GM19395 (cell line): ENCODE data around the gene ACYP2.
"Not testable (repeated sequence)": the region's sequence is repeated elsewhere in the genome, so short reads cannot be mapped to it uniquely, and the experiment has no call there.

Experiments
- ATAC-seq: cut with Tn5 transposase; IDR thresholded peaks from one replicate; pipeline ENCODE4 v1.9.1; 2021; ENCODE audit warnings: mild to moderate bottlenecking, moderate library complexity; ENCODE audit not compliant: unreplicated experiment

The ACYP2 gene

DNA sequence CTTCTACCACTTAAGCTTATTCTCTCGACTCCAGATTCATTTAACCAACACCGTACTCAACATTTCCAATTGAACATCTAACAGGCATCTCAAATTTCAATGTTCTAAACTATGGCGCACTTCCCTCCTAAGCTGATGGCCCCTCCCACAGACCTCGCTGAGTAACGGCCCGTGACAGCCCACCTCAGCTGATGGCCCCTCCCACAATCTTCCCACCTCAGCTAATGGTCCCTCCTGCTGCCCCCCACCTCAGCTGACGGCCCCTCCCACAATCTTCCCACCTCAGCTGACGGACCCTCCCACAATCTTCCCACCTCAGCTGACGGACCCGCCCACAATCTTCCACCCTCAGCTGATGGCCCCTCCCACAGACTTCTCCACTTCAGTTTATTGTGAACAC is 197.7 kb downstream of the ACYP2 start:
- ATAC-seq = no peak

DNA sequence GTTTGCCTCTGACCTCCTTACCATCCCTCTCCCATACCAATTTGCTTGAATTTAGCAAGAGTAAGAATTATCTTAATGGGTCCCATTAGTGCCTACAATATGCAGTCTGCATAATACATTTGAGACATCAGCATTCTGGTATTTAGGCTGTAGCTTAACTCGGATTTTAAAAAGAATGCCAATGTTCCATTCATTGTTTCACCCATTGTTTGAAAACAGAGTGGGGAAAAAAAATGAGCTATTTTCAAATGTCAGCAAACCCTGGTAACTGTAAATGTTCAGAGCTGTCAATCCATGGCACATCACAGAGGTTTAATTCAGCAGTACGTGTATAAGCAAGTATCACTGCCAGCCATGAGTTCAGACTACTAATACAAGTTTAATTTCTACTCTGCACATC is 202.6 kb downstream of the ACYP2 start:
- ATAC-seq = no peak

- ATAC-seq = no peak
Measured at GRCh38 chr2:54318821-54319220, 203.4 kb downstream of the ACYP2 start.

DNA sequence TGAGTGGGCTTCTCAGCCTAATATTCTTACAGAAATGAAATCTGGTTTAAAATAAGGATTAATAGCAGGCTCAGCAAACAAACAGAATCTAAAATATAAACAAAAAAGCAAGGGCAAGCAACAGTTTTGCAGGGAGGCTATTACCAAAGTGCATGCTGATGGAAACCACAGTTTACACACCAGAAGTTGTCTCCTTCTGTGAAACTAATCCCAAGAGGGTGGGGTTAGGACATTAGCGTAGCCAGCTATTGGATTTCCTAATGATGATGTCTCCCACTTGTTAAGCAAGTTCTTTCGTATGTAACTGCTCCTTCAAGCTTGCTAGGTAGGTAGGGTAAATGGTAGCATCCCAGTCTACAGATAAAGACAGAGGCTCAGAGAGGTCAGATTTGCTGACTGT is 205.6 kb downstream of the ACYP2 start:
- ATAC-seq = no peak

GRCh38 chr2:54324517-54324916 is 209.1 kb downstream of the ACYP2 start:
- ATAC-seq = not testable (repeated sequence)

GRCh38 chr2:54325148-54325547 is 209.7 kb downstream of the ACYP2 start:
- ATAC-seq = no peak

DNA sequence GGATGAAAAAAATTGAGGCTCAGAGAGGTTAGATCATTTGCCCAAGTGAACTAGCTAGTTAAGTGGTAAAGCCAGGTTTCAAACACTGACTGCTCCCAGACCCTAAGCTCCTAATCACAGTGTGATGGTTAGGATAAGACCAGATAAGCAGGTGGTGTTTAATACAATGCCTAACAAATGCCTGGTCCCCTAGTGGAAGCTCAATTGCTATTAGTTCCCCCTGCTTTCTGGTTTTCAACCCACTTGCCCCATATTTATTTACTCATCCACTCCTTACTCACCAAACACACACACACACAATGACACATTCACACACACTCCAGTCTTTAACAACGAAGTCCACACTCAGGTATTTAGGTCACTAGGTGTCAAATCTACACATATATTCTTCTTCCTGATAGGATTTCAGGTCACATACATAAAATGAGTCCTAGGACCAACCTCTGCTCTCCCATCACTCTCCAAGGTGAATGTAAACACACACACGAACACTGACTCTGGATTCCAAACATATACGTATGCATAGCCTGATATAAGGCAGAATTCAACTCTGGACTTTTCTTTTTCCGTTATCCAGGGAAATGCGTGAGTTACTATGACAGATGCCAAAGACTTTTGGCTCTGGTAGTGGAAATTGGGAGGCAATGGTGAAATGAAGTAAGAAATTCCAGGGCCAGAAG is 214.2 kb downstream of the ACYP2 start:
- no peak for ATAC-seq

DNA sequence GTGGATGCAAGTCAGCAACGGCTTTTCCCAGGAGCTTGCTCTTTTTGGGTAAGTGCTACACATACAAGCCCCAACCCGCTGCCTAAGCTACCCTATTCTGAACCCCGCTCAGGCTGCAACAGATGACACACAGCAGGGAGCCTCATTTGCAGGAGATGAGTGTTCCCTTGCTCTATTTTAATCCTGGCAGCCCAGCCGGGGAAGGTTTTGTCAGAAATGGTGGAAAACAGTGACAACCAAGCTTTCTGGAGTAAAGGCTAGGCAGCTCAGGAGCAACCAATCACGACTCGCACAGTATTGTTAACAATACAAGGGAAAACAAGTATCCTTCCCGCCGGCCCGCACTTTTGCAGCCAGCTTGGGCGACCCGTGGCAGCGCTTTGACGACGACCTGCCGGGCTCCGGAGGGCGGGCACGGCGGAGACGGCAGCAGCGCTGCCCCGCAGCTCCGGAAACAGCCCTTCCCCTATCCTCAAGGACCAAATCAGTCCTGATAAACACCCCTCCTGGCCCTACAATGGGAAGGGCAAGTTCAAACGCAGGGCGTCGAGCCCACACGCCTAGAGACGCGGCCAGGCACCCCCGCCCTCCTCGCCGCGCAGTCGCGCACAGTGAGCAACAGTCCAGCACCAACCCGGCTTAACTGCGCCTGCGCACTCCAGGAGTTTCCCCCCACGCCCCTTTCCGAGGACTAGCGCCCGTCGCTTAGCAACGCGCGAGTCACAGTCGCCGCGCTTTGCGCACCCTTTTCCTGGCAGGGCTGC is 214.9 kb downstream of the ACYP2 start:
- ATAC-seq = peak; percentile 98

GRCh38 chr2:54330926-54331835 is 215.8 kb downstream of the ACYP2 start:
- ATAC-seq = peak; percentile 26

GRCh38 chr2:54332386-54332785 is 217.0 kb downstream of the ACYP2 start:
- no peak for ATAC-seq

GRCh38 chr2:54336136-54336976 is 220.9 kb downstream of the ACYP2 start:
- no peak for ATAC-seq

- no peak for ATAC-seq
Measured at GRCh38 chr2:54336977-54337255, 221.5 kb downstream of the ACYP2 start.

GRCh38 chr2:54341656-54342055 is 226.2 kb downstream of the ACYP2 start:
- no peak for ATAC-seq

DNA sequence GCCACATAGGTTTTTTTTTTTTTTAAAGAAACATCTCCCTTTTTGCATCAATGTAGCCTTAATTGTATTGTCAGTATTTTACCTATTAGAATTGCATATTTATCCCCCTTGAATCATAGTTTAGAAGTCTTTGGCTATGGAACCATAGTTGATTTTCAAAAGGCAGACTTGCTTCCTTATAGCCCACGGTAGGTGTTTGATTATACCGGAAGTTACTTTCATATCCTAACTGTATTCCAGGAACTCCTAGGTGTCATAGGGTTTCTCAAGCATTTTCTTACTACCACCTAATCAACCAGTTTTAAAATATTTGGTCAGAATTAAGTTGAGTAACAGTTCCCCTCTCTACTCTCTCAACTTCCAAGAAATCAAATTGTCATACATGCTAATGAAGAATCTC is 227.2 kb downstream of the ACYP2 start:
- no peak for ATAC-seq

DNA sequence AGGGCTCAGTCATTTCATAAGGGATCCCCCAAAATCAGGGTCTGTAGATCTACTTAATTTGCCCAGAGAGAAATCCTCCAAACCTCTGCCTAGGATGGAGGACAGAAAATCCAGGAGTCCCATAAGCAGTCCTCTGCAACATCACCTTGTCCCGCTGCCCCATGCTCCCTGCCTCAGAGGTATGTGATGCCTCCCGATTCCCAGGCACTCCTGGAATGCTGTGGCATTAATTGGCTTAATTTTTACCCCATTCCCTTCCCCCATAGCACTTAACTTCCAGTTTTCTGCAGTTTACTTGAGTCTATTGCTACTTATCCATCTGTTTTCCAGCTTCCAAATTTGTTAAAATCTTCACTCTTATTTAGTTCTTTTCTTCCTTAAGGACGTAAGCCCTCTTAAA is 232.2 kb downstream of the ACYP2 start:
- ATAC-seq = no peak

DNA sequence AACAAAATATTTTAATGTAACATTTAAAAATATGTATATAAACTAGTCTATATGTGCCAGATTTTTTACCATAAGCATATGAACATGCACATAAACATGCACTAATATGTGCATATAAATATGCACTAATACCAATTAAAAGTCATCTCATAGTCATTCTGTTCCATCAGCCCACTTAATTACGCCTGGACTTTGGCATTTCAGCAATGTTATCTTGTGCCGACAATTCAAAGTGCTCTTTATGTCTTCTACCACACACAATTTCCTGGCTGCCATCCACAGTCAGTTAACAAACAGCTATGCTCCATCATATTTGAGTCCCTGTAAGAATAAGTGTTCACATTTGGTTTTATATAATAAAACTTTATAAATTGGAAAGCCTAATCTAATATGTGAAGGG is 233.2 kb downstream of the ACYP2 start:
- ATAC-seq = no peak

DNA sequence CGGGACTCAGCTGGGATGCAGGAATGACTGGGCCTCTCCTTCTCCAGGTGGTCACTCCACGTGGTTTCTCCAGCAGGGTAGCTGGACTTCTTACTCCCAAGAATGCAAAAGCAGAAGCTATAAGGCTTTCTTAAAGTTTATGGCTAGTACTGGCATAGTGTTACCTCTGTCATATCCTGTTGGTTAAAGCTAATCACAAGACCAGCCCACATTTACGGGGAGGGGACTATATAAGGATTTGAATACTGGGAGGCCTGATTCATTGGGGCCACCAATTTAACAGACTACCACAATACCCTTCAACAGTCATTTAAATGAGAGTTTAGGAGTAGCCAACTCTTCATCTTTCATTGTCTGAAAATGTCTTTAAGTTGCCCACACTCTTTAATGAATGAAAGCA is 235.0 kb downstream of the ACYP2 start:
- no peak for ATAC-seq

GRCh38 chr2:54353216-54353615 is 237.8 kb downstream of the ACYP2 start:
- no peak for ATAC-seq
